Measurements from ENCODE around the gene SPART.
"Not testable (repeated sequence)": the region's sequence is repeated elsewhere in the genome, so short reads cannot be mapped to it uniquely, and the experiment has no call there.

Gene SPART

DNA sequence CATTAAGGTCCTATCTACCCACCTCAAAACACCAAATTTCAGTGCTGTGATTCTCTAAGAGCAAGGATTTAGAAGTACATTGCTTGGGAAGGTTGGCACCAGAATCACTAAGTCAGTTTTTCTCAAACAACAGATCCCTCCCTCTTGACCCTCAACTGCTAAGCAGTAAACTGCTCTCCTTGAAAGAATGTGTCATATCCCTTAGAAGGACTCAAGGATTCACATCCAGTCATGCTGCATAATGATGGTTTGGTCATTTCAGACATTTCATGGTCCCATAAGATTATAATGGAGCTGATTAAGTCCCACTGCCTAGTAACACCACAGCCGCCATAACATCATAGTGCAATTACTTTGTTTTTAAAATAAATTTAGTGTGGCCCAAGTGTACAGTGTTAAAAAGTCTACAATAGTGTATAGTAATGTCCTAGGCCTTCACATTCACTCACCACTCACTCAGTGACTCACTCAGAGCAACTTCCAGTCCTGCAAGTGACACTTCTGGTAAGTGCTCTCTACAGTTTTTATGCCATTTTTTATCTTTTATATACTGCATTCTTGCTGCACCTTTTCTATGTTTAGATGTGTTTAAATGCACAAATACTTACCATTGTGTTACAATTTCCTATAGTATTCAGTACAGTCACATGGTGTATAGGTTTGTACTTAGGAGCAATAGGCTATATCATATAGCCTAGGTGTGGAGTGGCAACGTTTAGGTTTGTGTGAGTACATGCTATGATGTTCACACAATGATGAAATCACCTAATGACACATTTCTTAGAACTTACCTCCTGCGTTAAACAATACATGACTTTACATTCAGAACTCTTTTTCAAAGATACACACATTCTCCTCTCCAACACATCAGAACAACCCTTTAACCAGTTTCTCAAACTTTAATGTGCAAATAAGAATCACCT, 32.9 kb downstream of the SPART start:
- no peak for DNase-seq

DNA sequence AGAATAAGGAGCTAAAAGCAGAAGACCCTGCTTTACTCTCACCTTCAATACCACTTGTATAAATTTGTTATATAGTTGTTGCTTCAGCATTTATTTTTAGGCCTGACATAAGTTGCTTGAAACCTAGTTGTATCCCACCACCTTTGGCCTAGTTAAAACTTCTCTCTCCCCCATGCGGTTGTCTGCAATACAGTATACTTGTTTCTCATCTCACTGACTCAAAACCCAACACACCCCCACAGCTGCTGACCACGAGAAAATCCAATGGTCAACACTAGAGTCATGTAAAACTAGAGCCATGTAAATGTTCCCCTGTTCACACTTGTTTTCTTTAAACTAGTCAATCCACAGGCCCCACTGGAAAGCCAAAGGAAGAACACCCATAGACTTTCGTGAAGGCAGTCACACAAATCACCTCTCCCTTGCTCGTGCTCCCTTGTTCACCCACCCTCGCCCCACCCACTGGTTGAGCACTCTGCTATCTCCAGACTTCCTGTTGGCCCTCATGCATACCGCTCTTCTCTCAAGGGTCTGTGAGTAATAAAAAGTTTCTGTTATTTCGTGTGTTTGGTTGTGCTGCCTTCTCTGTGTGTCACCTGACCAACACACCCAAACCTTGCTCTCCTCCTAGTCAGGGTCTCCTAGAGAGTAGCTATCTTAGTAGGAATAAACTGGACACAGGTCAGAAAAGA, 35.6 kb downstream of the SPART start:
- DNase-seq: no peak

DNA sequence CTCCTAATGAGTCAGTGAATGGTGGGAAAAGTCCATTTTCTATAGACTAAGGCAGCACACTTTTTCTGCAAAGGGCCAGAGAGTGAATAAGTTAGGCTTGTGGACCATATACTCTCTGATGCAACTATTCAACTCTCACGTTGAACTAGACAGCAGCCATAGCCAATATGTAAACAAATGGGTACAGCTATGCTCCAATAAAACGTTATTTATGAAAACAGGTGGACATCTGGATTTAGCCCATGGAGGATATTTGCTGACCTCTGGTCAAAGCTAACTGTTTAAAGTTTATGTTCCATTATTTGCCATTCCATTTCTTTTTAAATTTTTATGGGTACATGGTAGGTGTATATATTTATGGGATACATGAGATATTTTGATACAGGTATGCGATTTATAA, 43.9 kb downstream of the SPART start:
- no peak for DNase-seq

DNA sequence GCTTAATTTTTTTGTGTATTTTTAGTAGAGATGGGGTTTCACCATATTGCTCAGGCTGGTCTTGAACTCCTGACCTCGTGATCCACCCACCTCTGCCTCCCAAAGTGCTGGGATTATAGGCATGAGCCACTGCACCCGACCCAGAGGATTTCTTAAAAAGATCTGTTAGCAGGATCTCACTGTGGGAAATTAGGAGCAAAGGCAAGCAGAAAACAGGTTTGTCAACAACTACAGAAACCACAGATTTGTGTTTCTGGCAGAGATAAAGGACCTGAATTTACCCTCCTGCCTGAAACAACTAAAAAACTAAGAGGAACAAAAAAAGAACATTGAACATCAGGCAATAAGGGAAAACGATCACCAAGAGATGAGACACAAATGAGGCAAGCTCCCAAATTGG, 46.7 kb downstream of the SPART start:
- DNase-seq: not testable (repeated sequence)

DNA sequence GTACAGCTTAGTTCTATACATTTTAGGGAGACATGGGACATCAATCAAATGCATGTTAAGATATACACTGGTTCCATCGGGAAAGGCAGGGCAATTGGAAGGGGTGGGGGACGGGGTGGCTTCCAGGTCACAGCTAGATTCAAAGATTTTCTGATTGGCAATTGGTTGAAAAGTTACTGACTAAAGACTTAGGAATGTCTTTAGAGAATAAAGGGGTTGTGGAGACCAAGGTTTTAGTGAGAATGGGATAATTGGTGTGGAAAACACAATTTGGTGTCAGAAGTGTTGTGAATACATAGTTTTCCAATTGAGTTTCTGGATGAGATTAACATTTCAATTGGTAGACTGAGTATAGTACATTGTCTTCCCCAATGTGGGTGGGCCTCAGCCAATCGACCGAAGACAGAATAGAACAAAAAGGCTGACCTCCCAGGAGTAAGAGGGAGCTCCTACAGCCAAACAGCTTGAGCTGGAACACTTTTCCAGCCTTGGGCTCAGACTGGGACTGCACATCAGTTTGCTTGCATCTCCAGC, 47.6 kb downstream of the SPART start:
- DNase-seq: no peak

DNA sequence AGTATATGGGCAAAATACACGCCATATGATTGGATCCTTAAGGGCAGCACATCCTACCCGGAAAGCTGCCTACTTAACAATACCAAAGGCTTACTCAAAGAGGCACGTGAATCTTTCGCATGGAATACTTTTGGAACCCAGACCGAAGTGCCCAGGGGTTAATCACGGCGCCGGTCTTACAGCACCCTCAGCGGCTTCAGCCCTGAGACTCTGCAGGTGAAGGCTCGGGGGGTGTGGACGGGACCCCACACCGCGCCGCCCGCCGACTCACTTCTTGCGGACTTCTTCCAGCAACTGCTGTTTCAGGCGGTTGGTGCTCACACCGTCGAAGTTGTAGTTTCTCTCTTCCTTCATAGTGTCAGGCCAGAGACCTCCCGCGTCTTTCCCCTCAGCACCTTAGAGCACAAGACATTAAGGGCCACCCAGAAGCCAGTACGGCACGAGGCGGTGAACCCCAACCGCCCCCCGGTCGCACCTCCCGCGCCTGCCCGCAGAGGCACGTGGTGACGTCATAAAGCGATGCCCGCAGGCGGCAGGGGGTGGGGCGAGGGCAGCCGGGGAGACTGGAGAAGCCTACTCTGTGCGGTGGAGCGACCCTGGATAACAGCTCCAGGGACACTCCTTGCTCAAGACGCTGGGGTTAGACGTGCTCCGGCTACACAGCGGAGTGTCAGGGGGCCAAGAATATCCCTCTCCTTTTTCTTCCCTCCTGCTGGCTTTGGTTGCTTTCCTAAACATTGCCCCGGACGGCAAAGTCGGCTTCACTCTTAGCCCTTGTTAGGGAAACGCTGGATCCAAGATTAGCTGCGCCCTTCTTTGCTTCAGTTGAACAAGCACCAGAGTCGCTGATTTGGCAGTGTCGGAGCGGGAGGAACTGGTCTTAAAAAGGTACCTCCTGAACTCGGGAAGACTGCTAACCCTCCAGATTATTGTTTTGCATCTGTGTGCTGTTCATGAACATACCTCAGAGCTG, 48.5 kb downstream of the SPART start, which contains the start of gene CCDC169:
TSS of gene CCDC169 (minus strand) at position 449 of the 973 bp plus-strand sequence. CDS start at position 354, 95 bp downstream.
- DNase-seq: peak; percentile 47 to 52

DNA sequence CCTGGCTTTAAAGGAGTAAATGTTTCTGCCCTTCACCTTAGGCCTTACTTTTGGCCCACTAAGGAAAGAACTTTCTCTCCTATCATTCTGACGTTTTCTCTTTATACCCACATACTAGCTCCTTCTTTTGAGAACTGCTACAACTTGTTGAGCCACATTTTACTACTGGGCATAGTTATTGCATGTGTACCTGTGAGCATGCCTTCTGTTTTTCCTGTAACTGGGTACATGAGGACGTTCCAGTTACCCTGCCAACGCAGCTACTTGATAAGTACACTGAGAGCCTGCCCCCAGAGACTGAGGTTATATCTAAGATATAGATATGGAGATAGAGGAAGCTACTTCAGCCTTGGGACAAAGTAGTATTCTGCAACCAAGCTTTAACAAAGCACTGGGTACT, 52.1 kb downstream of the SPART start:
- DNase-seq: no peak

DNA sequence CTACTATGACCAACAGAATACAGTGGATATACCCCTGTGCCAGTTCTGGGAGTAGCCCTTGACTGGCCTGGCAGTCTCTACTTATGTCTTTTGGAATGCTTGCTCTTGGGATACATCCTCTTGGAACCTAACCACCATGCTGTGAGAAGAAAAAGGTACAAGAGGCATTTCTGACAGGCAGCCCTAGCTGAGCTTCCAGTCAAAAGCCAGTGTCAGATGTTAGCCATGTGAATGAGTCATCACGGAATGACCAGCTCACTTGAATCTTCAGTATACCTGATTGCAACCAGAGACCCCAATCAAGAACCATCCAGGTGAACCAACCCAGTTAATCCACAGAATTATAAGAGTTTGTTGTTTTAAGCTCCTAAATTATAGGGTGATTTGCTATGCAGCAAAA, 52.7 kb downstream of the SPART start:
- no peak for DNase-seq

DNA sequence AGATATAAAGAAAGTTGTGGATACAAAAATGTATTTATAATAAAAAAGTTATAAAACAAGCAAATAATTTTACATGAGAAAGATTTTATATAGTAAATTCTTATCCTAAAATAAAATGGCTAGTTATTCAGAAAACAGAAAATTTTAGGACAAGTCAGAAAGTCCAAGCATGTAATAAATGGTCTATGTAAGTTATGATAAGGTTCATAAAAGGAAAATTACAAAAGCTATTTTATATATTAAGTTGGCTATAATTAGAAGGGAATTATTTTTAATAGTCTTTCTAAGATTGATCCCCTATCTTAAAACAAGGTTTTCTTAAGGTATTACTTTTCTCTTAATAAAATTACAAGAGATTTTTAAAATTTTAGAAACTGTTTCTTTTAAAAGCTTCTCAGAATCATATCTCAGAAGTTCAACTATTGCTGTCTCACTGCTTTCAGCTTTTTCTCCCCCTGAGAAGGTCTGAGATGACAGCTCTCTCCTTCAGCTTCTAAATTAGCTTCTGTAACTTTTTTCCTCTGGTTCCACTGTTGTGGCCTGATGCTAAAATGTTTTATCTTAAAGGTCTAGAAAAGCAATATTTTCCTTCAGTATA, 57.3 kb downstream of the SPART start:
- DNase-seq: no peak

DNA sequence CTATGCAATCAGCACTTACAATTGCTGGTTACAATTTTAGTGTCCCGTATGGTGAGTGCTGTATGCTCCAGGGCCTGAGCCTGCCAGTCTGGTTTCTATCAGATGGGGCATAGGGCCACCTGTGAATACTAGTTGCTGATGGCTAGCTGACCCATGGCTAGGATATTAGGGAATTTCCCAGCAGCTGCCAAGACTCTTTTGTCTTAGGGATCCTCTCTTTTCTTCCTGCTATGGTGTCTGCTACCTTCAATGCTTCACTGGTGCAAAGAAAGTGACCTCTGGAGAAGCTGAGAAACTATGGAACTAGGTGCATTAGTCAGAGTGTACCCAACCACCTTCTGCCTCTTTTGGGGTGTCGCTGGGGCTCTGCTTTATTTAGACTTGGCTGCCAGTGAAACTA, 60.2 kb downstream of the SPART start:
- no peak for DNase-seq

DNA sequence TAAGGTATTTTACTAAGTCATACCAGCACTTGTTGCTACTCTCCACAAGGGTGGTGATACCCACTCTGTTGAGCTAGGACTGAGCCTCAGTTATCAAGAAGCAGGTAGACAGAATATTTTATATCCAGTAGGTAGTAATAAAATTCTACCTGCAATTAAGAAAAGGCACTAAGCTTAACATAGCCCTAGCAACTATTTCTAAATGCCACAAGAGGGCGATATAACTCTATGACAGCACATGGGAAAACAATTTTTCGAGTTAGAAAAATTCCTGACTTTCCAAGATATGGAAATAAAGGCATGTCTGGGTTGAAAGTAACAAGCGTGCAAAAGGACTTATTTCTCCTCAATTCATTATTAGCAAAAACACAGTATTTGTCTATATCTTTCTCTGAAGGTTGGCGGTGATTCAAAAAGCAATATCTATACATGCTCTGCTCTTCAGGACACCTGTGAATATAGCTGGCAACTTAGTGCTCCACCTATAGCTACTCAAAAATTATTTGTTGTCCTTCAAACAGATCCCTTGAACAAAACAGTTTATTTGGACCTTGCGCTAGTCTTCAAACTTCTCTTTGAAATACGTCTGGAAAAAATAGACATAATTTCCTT, 63.3 kb downstream of the SPART start:
- peak in 1 of 2 donors; percentile 58 for DNase-seq

DNA sequence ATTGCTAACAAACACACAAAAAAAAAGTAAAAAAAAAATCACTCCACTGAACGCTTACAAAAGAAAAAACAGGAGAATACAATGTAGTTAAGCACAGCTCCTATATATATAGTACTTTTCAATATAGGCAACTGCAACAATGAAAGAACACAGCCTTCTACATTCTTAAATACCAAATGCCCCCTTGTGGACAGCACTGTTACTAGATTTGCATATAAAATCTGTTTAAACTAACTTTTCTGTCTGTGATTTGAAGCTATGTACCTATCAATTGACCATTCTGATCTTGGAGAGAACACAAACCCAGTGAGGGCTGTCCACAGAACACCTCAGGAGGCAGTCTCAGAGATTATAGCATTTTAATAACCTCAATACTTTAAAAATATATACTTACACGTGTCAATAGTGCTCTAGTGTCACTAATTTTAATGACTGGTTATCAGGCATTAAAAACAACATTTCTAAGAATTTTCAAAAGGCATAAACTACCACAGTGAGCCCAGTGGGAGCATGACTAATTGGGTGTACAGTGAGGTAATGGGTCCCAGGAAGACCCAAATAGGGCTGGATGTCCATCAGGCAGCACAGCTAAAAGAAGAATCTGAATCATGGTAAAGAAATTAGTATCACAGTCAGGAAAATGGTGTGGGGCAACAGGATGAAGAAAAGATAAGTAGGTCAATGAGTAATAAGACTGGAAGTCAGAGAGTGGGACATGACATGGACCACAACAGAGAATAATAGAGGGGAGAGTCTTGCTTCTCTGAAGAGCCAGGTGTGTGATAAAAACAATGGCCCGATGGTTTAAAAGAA, 70.8 kb downstream of the SPART start:
- peak in 1 of 2 donors; percentile 56 for DNase-seq

DNA sequence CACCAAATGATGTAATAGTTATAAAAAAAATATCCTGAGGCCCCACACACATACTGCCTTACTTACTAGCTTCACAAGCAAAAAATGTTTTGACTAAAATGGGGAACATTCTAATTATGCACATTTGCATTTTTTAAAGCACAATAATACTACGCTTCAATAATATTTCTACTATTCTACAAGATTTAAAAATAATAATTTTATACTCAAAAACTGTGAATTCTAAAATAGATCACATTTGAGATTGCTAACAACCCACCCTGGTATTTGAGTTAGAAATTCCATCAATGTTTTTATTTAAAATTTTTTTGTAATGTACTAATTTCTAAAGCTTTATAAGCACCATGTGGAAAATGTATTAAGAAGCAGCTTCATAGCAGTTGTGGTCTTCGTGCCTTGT, 72.8 kb downstream of the SPART start:
- DNase-seq: no peak

DNA sequence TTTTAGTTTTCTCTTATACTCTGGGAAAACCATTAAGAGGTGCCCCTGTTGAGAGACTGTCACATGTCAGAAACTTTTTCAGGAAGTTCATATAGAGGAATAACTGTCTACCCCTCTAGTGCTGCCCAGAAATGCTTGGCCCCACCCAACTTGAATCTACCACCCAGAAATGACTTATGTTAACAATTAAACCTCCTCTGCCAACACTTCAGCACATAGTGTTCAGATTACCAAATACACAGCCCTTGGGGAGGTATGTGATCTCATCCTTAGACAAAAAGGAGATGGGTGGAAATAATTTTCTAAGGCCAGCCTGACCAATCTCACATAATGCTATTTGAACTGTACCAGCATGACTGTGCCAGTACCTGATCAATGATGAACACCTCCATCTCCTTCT, 84.2 kb downstream of the SPART start:
- DNase-seq: no peak

DNA sequence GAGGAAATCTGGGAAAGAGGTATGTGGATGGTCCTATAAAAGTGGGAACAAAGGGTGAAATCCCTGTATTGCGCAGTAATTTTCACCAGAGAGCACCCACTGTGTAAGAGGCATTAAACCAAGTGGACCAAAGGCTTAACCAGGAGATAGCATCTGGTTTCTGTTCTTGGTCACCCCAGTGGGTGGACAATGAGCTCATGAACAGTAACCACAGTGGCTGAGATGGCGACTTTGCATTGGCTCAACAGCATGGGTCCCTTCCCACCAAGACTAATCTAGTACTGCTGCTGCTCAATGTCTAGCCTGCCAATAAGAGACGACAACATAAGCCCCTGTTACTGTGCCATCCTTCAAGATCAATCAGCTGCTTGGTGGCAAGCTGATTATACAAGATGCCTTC, 85.2 kb downstream of the SPART start:
- no peak for DNase-seq

DNA sequence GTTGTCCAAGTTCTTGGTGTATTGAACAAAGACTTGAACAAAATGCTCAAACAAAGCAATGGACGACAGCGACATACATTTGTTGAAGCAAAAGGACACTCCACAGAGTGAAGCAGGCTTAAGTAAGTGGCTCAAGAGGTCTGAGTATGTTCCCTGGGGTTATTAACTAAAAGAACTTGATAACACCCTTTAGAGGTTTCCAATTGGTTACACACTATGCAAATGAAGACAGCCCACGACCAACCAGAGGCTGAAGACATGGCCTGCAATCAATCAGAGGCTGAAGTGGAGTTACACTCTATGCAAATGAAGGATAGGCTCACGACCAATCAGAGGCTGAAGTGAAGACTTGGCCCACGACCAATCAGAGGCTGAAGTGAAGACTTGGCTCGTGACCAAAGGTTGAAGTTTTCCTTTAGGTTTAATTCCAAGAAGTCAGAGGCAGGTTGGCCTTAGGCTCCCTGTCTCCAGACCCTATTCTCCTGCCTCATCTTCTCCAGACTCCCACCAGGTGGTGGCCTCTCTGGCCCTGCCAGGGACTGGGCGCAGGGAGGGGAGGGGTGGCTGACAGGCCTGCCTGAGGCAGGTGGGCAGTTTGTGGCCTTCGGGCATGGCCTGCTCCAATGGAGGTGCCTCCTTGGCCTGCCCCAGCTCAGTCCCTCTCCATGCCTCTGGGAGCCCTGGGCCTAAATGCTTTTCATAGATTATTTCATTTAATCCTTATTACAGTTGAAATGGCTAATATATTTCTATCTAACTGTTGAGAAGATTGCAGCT, 86.6 kb downstream of the SPART start:
- no peak for DNase-seq

DNA sequence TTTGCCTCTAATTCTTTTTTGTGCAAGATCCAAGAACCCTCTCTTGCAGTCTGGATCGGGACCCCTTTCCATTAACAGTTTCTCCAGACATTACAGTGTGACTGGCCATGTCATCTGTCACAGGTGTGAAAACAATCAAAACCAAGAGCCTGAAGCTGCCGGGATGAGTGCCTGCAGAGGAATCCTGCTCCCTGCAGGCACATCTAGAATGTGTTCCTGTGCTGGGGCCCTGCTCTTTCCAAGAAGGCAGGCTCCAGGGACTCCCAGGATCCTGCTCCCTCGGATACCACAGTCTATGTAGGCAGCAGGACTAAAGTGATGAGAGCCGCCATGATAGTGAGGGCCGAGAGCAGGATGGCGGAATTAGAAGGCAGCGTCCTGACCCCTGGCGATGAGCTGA, 87.4 kb downstream of the SPART start:
- no peak for DNase-seq

Data from hippocampal formation (tissue), 2 donors.